ENCODE results near the gene PAK1IP1. TPM values are rescaled to one million over a fixed set of nuclear protein-coding genes. Genes with fewer than 3 reads are reported as not detected.

Gene PAK1IP1
- total RNA-seq, 1 donor from 2014 or later: 28.8 TPM

DNA sequence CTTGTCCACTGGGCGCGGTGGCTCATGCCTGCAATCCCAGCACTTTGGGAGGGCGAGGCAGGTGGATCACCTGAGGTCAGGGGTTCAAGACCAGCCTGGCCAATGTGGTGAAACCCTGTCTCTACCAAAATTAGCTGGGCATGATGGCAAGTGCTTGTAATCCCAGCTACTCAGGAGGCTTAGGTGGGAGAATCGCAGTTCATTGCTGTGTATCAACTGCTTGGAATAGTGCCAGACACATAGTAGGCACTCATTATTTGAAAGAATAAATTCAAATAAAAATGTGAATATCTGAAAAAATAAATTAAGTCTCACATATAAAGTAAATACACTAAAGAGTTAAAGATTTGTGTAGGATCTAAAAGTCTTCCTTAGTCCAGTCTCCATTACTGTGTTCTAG, 1.9 kb downstream of the PAK1IP1 start:
- H2AFZ ChIP-seq (replicated peaks): no peak overlapping the region
- H3K79me2 ChIP-seq (ENCODE audit: low read depth): peaks cover 66% of the 10 kb centered on the region
- no peak overlapping the region for H3K27ac ChIP-seq
- peaks cover 32% of the 10 kb centered on the region for H3F3A ChIP-seq (ENCODE audit: low read depth)
- peaks cover 31% of the 10 kb centered on the region for H3K4me1 Mint-ChIP-seq
- no peaks in the 10 kb centered on the region for H3K27me3 ChIP-seq
- peak overlapping the region; percentile 87 for H3K4me2 ChIP-seq
- H3K36me3 Mint-ChIP-seq: peaks cover 8% of the 10 kb centered on the region
- H3K4me1 ChIP-seq: peaks cover 18% of the 10 kb centered on the region
- peak overlapping the region; percentile 92 for H3K4me3 ChIP-seq
- peak overlapping the region; percentile 99 for H3K4me3 Mint-ChIP-seq
- no peak for DNase-seq (ENCODE audit: low spot score)
- no peak overlapping the region for H3K9ac ChIP-seq
- no peaks in the 10 kb centered on the region for H3K9me3 ChIP-seq (ENCODE audit: low read depth)
- no peaks in the 10 kb centered on the region for H3K36me3 ChIP-seq
- no peak overlapping the region for H3K27ac Mint-ChIP-seq
- no peaks in the 10 kb centered on the region for H3K9me3 Mint-ChIP-seq
- H4K20me1 ChIP-seq (ENCODE audit: low read depth): no peaks in the 10 kb centered on the region
- no peak for TF ChIP-seq EZH2 (IDR thresholded peaks at IDR 0.05)
- no peak for TF ChIP-seq EZH2phosphoT487 (IDR thresholded peaks at IDR 0.05)
- TF ChIP-seq, protein P1, sequence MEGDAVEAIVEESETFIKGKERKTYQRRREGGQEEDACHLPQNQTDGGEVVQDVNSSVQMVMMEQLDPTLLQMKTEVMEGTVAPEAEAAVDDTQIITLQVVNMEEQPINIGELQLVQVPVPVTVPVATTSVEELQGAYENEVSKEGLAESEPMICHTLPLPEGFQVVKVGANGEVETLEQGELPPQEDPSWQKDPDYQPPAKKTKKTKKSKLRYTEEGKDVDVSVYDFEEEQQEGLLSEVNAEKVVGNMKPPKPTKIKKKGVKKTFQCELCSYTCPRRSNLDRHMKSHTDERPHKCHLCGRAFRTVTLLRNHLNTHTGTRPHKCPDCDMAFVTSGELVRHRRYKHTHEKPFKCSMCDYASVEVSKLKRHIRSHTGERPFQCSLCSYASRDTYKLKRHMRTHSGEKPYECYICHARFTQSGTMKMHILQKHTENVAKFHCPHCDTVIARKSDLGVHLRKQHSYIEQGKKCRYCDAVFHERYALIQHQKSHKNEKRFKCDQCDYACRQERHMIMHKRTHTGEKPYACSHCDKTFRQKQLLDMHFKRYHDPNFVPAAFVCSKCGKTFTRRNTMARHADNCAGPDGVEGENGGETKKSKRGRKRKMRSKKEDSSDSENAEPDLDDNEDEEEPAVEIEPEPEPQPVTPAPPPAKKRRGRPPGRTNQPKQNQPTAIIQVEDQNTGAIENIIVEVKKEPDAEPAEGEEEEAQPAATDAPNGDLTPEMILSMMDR (IDR thresholded peaks at IDR 0.05): no peak
- peaks cover 2% of the 10 kb centered on the region for H3K27me3 Mint-ChIP-seq (ENCODE audit: insufficient read depth, low read depth)

DNA sequence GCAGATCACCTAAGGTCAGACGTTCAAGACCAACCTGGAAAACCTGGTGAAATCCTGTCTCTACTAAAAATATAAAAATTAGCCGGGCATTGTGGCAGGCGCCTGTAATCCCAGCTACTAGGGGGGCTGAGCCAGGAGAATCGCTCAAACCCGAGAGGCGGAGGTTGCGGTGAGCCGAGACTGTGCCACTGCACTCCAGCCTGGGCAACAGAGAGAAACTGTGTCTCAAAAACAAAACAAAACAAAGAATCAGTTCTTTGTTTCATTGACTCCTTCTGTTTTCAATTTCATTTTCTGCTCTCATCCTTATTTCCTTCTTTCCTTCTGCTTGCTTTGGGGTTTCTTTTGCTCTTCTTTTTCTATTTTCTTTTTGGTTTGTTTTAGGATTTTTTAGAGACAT, 19.2 kb downstream of the PAK1IP1 start:
- H3K9ac ChIP-seq: no peak overlapping the region
- H3K27me3 ChIP-seq: no peaks in the 10 kb centered on the region
- H3K79me2 ChIP-seq (ENCODE audit: low read depth): no peaks in the 10 kb centered on the region
- Mint-ChIP-seq H3K9me3 (no peaks in the 10 kb centered on the region), H3K27me3 (ENCODE audit: insufficient read depth, low read depth) (no peaks in the 10 kb centered on the region), H3K4me3 (no peak overlapping the region), H3K36me3 (peaks cover 2% of the 10 kb centered on the region), H3K27ac (no peak overlapping the region), H3K4me1 (no peaks in the 10 kb centered on the region)
- peaks cover 4% of the 10 kb centered on the region for H3K4me1 ChIP-seq
- TF ChIP-seq EZH2 (IDR thresholded peaks at IDR 0.05) (no peak), EZH2phosphoT487 (IDR thresholded peaks at IDR 0.05) (no peak)
- TF ChIP-seq, protein P1 (IDR thresholded peaks at IDR 0.05): no peak
- no peaks in the 10 kb centered on the region for H3K9me3 ChIP-seq (ENCODE audit: low read depth)
- peaks cover 8% of the 10 kb centered on the region for H3F3A ChIP-seq (ENCODE audit: low read depth)
- H3K4me3 ChIP-seq: no peak overlapping the region
- H2AFZ ChIP-seq (replicated peaks): no peak overlapping the region
- no peak overlapping the region for H3K4me2 ChIP-seq
- H3K27ac ChIP-seq: no peak overlapping the region
- DNase-seq (ENCODE audit: low spot score): no peak
- no peaks in the 10 kb centered on the region for H4K20me1 ChIP-seq (ENCODE audit: low read depth)
- peaks cover 10% of the 10 kb centered on the region for H3K36me3 ChIP-seq

DNA sequence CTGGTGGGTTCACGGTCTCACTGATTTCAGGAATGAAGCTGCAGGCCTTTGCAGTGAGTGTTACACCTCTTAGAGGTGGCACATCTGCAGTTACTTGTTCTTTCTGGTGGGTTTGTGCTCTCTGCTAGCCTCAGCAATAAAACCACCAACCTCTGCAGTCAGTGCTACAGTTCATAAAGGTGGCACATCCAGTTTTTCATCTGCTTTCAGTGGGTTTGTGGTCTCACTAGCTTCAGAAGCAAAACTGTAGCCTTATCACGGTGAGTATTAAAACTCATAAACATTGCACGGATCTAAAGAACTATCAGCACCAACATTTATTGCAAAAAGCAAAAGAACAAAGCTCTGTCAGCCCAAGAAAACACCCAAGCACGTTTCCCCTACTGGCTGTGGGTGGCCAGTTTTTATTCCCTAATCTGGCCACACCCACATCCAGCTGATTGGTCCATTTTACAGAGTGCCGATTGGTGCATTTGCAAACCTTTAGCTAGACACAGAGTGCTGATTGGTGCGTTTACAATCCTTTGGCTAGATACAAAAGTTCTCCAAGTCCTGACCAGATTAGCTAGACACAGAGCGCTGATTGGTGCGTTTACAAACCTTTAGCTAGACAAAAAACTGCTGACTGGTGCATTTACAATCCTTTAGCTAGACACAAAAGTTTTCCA, 24.7 kb downstream of the PAK1IP1 start:
- Histone ChIP-seq H2AFZ (replicated peaks) (no peak overlapping the region), H4K20me1 (ENCODE audit: low read depth) (peaks cover 6% of the 10 kb centered on the region), H3K79me2 (ENCODE audit: low read depth) (peaks cover 14% of the 10 kb centered on the region), H3K36me3 (no peaks in the 10 kb centered on the region), H3K9me3 (ENCODE audit: low read depth) (no peaks in the 10 kb centered on the region), H3K4me1 (peaks cover 11% of the 10 kb centered on the region), H3K4me2 (no peak overlapping the region), H3K9ac (no peak overlapping the region), H3K27me3 (no peaks in the 10 kb centered on the region), H3K27ac (no peak overlapping the region), H3F3A (ENCODE audit: low read depth) (peaks cover 19% of the 10 kb centered on the region), H3K4me3 (no peak overlapping the region)
- H3K27ac Mint-ChIP-seq: no peak overlapping the region
- no peaks in the 10 kb centered on the region for H3K27me3 Mint-ChIP-seq (ENCODE audit: insufficient read depth, low read depth)
- H3K4me3 Mint-ChIP-seq: no peak overlapping the region
- H3K9me3 Mint-ChIP-seq: no peaks in the 10 kb centered on the region
- H3K4me1 Mint-ChIP-seq: peaks cover 24% of the 10 kb centered on the region
- no peak for DNase-seq (ENCODE audit: low spot score)
- no peak for TF ChIP-seq EZH2phosphoT487 (IDR thresholded peaks at IDR 0.05)
- no peak for TF ChIP-seq EZH2 (IDR thresholded peaks at IDR 0.05)
- TF ChIP-seq, protein P1 (IDR thresholded peaks at IDR 0.05): no peak
- no peaks in the 10 kb centered on the region for H3K36me3 Mint-ChIP-seq
